CD14-positive monocyte (primary cell): ENCODE data around the gene LPCAT1. TPM values are rescaled to one million over a fixed set of nuclear protein-coding genes. Genes with fewer than 3 reads are reported as not detected.
A peak's percentile ranks its signal among the peaks of the same experiment; 100 is the strongest.

Source experiments
- DNase-seq, 3 donors: peaks; one replicate each; pipeline ENCODE4 v3.0.0-alpha.2; 2011 to 2022
- H2AFZ ChIP-seq: 2 replicates; pipeline ENCODE4 v1.6.0; 2012; ENCODE audit warnings: mild to moderate bottlenecking, low read depth, low read length, inconsistent platforms; ENCODE audit not compliant: insufficient read depth, poor library complexity, severe bottlenecking
- H3K27ac ChIP-seq, 2 donors: 1 replicate in 1 of 2; 2 replicates in 1 of 2; pipeline ENCODE4 v1.5.1; 2012 to 2013; ENCODE audit warnings: low read length in 2 of 2, control low read depth in 1 of 2, inconsistent platforms in 1 of 2, low read depth in 1 of 2, mild to moderate bottlenecking in 1 of 2
- H3K27me3 ChIP-seq, 2 donors: one replicate each; pipeline versions ENCODE4 v1.6.0 to v1.6.1; 2011 to 2013; ENCODE audit warnings: low read length in 2 of 2; ENCODE audit not compliant: control insufficient read depth in 2 of 2, insufficient read depth in 2 of 2
- H3K36me3 ChIP-seq, 2 donors: replicated peaks in 1 of 2; 1 replicate in 1 of 2; 2 replicates in 1 of 2; pipeline versions ENCODE4 v1.5.1 to v1.6.1; 2012 to 2013; ENCODE audit warnings: low read length in 2 of 2, control low read depth in 1 of 2, inconsistent platforms in 1 of 2, mild to moderate bottlenecking in 1 of 2; ENCODE audit not compliant: insufficient read depth in 2 of 2, control insufficient read depth in 1 of 2
- H3K4me1 ChIP-seq, 2 donors: 1 replicate in 1 of 2; 2 replicates in 1 of 2; pipeline versions ENCODE4 v1.5.1 to v1.6.1; 2012 to 2013; ENCODE audit warnings: low read length in 2 of 2, control low read depth in 1 of 2, inconsistent platforms in 1 of 2, mild to moderate bottlenecking in 1 of 2, moderate library complexity in 1 of 2; ENCODE audit not compliant: insufficient read depth in 2 of 2, control insufficient read depth in 1 of 2
- H3K4me2 ChIP-seq: replicated peaks from 2 replicates; pipeline ENCODE3; 2012; ENCODE audit warnings: low read length, moderate library complexity, mild to moderate bottlenecking; ENCODE audit not compliant: poor library complexity, severe bottlenecking; ENCODE audit errors: extremely low read depth
- H3K4me3 ChIP-seq, 3 experiments: fragments of 200-600 bp in 1 of 3; sonication (generic) in 1 of 3; replicated peaks in 1 of 3; 1 replicate in 2 of 3; 2 replicates in 1 of 3; pipeline ENCODE4 v1.5.1; 2011 to 2013; ENCODE audit warnings: low read length in 3 of 3, mild to moderate bottlenecking in 3 of 3, control low read depth in 2 of 3, low read depth in 2 of 3, inconsistent platforms in 1 of 3, moderate library complexity in 1 of 3
- H3K79me2 ChIP-seq: 2 replicates; pipeline ENCODE4 v1.6.0; 2012; ENCODE audit warnings: mild to moderate bottlenecking, control low read depth, inconsistent platforms, low read length, moderate library complexity; ENCODE audit not compliant: insufficient read depth
- H3K9ac ChIP-seq: 2 replicates; pipeline ENCODE4 v1.6.0; 2017; ENCODE audit warnings: low read length, mild to moderate bottlenecking; ENCODE audit not compliant: insufficient read depth, poor library complexity, severe bottlenecking
- H3K9me3 ChIP-seq, 2 donors: replicated peaks in 1 of 2; 1 replicate in 1 of 2; 2 replicates in 1 of 2; pipeline versions ENCODE4 v1.5.1 to v1.6.1; 2012 to 2013; ENCODE audit warnings: low read length in 2 of 2, control low read depth in 1 of 2; ENCODE audit not compliant: control insufficient read depth in 1 of 2, insufficient read depth in 1 of 2
- H4K20me1 ChIP-seq: 2 replicates; pipeline ENCODE4 v1.6.0; 2012; ENCODE audit warnings: mild to moderate bottlenecking, low read length, control low read depth, moderate library complexity; ENCODE audit not compliant: insufficient read depth
- H3K27ac Mint-ChIP-seq, 7 donors: one replicate each; pipeline ENCODE4 v1.8.0; 2020; ENCODE audit warnings: mild to moderate bottlenecking in 7 of 7, mixed read lengths in 7 of 7, moderate library complexity in 6 of 7, inconsistent platforms in 2 of 7
- H3K27me3 Mint-ChIP-seq, 3 donors: one replicate each; pipeline ENCODE4 v1.8.0; 2021 to 2022; ENCODE audit warnings: low read depth in 3 of 3, mild to moderate bottlenecking in 3 of 3, mixed read lengths in 3 of 3, moderate library complexity in 3 of 3, inconsistent platforms in 1 of 3
- H3K36me3 Mint-ChIP-seq, 2 donors: one replicate each; pipeline ENCODE4 v1.8.0; 2020; ENCODE audit warnings: mixed read lengths in 2 of 2, inconsistent platforms in 1 of 2, mild to moderate bottlenecking in 1 of 2
- H3K4me1 Mint-ChIP-seq: one replicate; pipeline ENCODE4 v1.8.0; 2020; ENCODE audit warnings: mild to moderate bottlenecking, mixed read lengths
- H3K4me3 Mint-ChIP-seq, 2 donors: one replicate each; pipeline ENCODE4 v1.8.0; 2020; ENCODE audit warnings: mild to moderate bottlenecking in 2 of 2, mixed read lengths in 2 of 2, moderate library complexity in 1 of 2
- H3K9me3 Mint-ChIP-seq, 7 donors: one replicate each; pipeline ENCODE4 v1.8.0; 2020 to 2022; ENCODE audit warnings: mixed read lengths in 7 of 7, mild to moderate bottlenecking in 6 of 7, moderate library complexity in 6 of 7, inconsistent platforms in 2 of 7
- WGBS: methylation state at CpG from one replicate; pipeline ENCODE4 v1.1.5; 2013; ENCODE audit warnings: missing lambda C conversion rate; ENCODE audit not compliant: insufficient coverage; 5-methylcytosine and 5-hydroxymethylcytosine counted together
- intact Hi-C, 2 donors: fragments of 100-400 bp; cut with micrococcal nuclease; formaldehyde crosslinking; loops; one replicate each; pipeline versions ENCODE4 v1.15.0 to v1.15.1; 2023
- polyA plus RNA-seq, 3 donors: library from polyadenylated mRNA; depleted of rRNA in 1 of 3; unstranded in 2 of 3; stranded (reverse) in 1 of 3; fragments of 300-500 nt in 2 of 3; fragments of >200 nt in 1 of 3; fragmentation: Illumina TruSeq in 2 of 3; gene quantifications; 1 replicate in 2 of 3; 2 replicates in 1 of 3; pipeline ENCODE4 v1.2.3, GENCODE V29; 2012 to 2021
- TF ChIP-seq, protein P1 (sequence below): fragments of 200-600 bp; IDR thresholded peaks from one replicate; pipeline ENCODE4 v1.8.0; 2022; ENCODE audit warnings: antibody characterized with exemption, mild to moderate bottlenecking

The LPCAT1 gene
- polyA plus RNA-seq, 3 donors, result 34.1 to 53.9 (median 34.8) TPM

DNA sequence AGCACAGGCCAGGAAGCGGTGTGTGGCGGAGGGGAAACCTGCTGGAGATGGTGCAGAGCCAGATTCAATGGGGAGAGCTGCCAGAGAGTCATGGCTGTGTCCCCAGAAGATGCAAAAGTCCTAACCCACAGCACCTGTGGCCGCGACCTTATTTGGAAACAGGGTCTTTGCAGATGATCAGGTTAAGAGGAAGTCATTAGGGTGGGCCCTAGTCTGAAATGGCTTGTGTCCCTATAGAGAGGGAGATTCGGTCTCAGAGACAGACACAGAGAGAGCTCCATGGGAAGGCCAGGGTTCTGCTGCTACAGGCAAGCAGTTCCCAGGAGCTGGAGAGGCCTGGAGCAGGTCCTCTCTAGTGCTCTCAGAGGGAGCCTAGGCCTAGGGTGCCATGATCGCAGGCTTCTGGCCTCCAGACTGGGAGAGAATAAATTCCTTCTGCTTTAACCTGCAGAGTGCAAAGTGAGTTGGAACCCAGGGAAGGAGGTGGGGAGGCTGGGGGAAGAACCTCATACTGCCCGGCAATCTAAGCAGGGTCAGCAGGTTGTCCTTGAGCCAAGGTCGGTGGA is 1.9 kb upstream of the LPCAT1 start:
- H3K27ac ChIP-seq, result no peak overlapping the region
- H3K4me3 Mint-ChIP-seq, result no peak overlapping the region
- intact Hi-C loops, result loop anchor here (10.0 kb wide), 2 partner anchors 109 to 141 kb away; no protein-coding TSS in a partner anchor

DNA sequence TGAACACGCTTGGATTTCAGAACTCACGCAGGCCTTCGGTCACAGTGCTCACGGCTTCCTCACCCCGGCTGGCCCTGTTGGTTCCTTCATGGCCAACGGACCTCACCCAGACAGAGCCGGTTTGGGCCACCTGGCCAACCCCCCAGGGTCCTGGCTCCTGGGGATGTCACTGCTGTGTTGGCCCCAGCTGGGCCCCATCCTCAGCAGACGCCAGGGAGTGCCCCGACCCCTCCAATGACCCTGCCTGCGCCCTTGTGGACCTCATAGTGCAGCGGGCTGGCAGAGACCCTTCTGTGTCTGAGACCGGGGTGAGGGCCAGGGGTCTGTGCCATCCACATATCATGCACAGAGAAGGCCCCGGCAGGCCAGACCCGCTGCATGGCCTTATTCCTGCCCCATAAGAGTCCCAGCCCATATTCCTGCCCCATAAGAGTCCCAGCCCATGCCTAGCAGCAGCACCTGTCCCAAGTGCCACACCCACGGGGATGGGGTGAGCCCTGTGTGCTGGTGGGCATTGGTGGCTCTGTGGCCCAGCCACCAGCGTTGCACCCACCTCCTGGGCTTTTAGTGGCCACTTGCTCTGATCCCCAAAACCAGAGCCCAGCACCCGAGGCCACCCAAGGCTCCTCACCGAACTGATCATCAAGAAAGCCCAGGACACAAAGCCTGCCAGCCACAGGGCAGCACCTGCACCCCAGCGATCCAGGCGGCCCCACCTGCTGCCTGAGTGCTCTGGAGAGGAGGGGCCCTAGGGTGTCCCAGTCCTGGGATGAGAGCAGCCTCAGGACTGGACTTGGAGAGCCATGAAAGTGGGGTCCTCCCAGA is 1.3 kb upstream of the LPCAT1 start:
- Histone ChIP-seq H3K4me1 (peaks cover 23 to 26% of the 10 kb centered on the region in 2 donors), H2AFZ (peak overlapping the region; percentile 69), H3K27ac (peak overlapping the region in 1 of 2 donors; percentile 90), H4K20me1 (peaks cover 28% of the 10 kb centered on the region), H3K9ac (peak overlapping the region; percentile 81), H3K4me2 (peak overlapping the region; percentile 90), H3K9me3 (no peaks in the 10 kb centered on the region), H3K36me3 (peaks cover 13 to 19% of the 10 kb centered on the region in 2 donors), H3K79me2 (peaks cover 32% of the 10 kb centered on the region), H3K4me3 (peak overlapping the region in 1 of 3 experiments; percentile 86), H3K27me3 (no peaks in the 10 kb centered on the region)
- H3K36me3 Mint-ChIP-seq, result peaks cover 21 to 23% of the 10 kb centered on the region in 2 donors
- intact Hi-C loops, result loop anchor here (10.0 kb wide), 2 partner anchors 110 to 140 kb away; no protein-coding TSS in a partner anchor
- H3K27me3 Mint-ChIP-seq, result peaks cover 3 to 8% (median 8%) of the 10 kb centered on the region in 3 donors
- 95% methylated on average over 17 of the region's 20 CpGs for WGBS
- H3K9me3 Mint-ChIP-seq, result no peaks in the 10 kb centered on the region
- H3K4me3 Mint-ChIP-seq, result peak overlapping the region in 1 of 2 donors; percentile 45
- peak overlapping the region in 6 of 7 donors; percentile 24 to 89 (median 76) for H3K27ac Mint-ChIP-seq
- peaks cover 18% of the 10 kb centered on the region for H3K4me1 Mint-ChIP-seq
- no peak for DNase-seq
- TF ChIP-seq, protein P1, sequence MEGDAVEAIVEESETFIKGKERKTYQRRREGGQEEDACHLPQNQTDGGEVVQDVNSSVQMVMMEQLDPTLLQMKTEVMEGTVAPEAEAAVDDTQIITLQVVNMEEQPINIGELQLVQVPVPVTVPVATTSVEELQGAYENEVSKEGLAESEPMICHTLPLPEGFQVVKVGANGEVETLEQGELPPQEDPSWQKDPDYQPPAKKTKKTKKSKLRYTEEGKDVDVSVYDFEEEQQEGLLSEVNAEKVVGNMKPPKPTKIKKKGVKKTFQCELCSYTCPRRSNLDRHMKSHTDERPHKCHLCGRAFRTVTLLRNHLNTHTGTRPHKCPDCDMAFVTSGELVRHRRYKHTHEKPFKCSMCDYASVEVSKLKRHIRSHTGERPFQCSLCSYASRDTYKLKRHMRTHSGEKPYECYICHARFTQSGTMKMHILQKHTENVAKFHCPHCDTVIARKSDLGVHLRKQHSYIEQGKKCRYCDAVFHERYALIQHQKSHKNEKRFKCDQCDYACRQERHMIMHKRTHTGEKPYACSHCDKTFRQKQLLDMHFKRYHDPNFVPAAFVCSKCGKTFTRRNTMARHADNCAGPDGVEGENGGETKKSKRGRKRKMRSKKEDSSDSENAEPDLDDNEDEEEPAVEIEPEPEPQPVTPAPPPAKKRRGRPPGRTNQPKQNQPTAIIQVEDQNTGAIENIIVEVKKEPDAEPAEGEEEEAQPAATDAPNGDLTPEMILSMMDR, result no peak

More for the DNA sequence above, 1.9 kb upstream of the LPCAT1 start:
- peaks cover 3 to 8% (median 8%) of the 10 kb centered on the region in 3 donors for H3K27me3 Mint-ChIP-seq
- Histone ChIP-seq H2AFZ (no peak overlapping the region), H3K36me3 (peaks cover 11 to 13% of the 10 kb centered on the region in 2 donors), H3K4me3 (no peak overlapping the region), H3K9me3 (no peaks in the 10 kb centered on the region), H3K79me2 (peaks cover 26% of the 10 kb centered on the region), H3K4me2 (no peak overlapping the region), H4K20me1 (peaks cover 24% of the 10 kb centered on the region), H3K27me3 (no peaks in the 10 kb centered on the region), H3K9ac (no peak overlapping the region), H3K4me1 (peaks cover 23 to 26% of the 10 kb centered on the region in 2 donors)
- no peak for DNase-seq
- TF ChIP-seq, protein P1, result no peak
- 96% methylated on average over 5 of the region's 8 CpGs for WGBS
- peaks cover 14 to 18% of the 10 kb centered on the region in 2 donors for H3K36me3 Mint-ChIP-seq
- H3K9me3 Mint-ChIP-seq, result no peaks in the 10 kb centered on the region
- peak overlapping the region in 3 of 7 donors; percentile 30 to 61 (median 57) for H3K27ac Mint-ChIP-seq
- peaks cover 18% of the 10 kb centered on the region for H3K4me1 Mint-ChIP-seq
